Measurements from ENCODE around the gene TPRN.

DNA sequence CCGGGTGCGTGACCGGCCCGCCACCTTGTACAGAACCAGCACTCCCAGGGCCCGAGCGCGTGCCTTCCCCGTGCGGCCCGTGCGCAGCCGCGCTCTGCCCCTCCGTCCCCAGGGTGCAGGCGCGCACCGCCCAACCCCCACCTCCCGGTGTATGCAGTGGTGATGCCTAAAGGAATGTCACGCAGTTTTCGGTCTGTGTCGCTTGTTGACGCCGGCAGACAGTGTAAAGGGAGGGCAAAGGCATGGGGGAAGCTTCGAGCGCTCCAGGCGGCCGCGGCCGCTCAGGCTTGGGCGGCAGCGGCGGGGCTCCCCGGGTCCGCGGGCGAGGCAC is 32.0 kb downstream of the TPRN start:
- TF ChIP-seq POLR2A (IDR thresholded peaks at IDR 0.05) (no peak), EP300 (IDR thresholded peaks at IDR 0.05; ENCODE audit: low read depth) (no peak), POLR2AphosphoS5 (IDR thresholded peaks at IDR 0.05) (no peak)
- TF ChIP-seq, protein P1, sequence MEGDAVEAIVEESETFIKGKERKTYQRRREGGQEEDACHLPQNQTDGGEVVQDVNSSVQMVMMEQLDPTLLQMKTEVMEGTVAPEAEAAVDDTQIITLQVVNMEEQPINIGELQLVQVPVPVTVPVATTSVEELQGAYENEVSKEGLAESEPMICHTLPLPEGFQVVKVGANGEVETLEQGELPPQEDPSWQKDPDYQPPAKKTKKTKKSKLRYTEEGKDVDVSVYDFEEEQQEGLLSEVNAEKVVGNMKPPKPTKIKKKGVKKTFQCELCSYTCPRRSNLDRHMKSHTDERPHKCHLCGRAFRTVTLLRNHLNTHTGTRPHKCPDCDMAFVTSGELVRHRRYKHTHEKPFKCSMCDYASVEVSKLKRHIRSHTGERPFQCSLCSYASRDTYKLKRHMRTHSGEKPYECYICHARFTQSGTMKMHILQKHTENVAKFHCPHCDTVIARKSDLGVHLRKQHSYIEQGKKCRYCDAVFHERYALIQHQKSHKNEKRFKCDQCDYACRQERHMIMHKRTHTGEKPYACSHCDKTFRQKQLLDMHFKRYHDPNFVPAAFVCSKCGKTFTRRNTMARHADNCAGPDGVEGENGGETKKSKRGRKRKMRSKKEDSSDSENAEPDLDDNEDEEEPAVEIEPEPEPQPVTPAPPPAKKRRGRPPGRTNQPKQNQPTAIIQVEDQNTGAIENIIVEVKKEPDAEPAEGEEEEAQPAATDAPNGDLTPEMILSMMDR (IDR thresholded peaks at IDR 0.05) = no peak

All from transverse colon (tissue), 4 donors.